CD4-positive, alpha-beta memory T cell (primary cell): ENCODE measurements around the gene NT5C3B. TPM values are rescaled to one million over a fixed set of nuclear protein-coding genes. Genes with fewer than 3 reads are reported as not detected.
A peak's percentile ranks its signal among the peaks of the same experiment; 100 is the strongest.

ENCODE experiments used
- CTCF ChIA-PET: fragments of 350-600 bp; sonication (Branson Sonifier 250); formaldehyde crosslinking; loops from one replicate; lab custom pipeline; 2021; ENCODE audit warnings: inconsistent platforms; ENCODE audit not compliant: partially characterized antibody; lab: Charles Lee
- POLR2A ChIA-PET: fragments of 350-600 bp; sonication (Branson Sonifier 250); formaldehyde crosslinking; loops from one replicate; lab custom pipeline; 2021; ENCODE audit not compliant: partially characterized antibody; lab: Charles Lee
- DNase-seq, 5 donors: peaks; one replicate each; pipeline versions ENCODE4 v3.0.0 to v3.0.0-alpha.2; 2020 to 2022; ENCODE audit warnings: mixed read lengths in 1 of 5
- H3K27ac ChIP-seq: one replicate; pipeline ENCODE4 v1.7.0; 2013; ENCODE audit warnings: low read depth, low read length
- H3K27me3 ChIP-seq: 2 replicates; pipeline ENCODE4 v1.7.0; 2013; ENCODE audit warnings: mild to moderate bottlenecking, low read length, moderate library complexity; ENCODE audit not compliant: insufficient read depth
- H3K36me3 ChIP-seq: 2 replicates; pipeline ENCODE4 v1.7.0; 2013; ENCODE audit warnings: mild to moderate bottlenecking, low read length, moderate library complexity; ENCODE audit not compliant: insufficient read depth
- H3K4me1 ChIP-seq: 2 replicates; pipeline ENCODE4 v1.7.0; 2013; ENCODE audit warnings: mild to moderate bottlenecking, low read length, moderate library complexity; ENCODE audit not compliant: insufficient read depth
- H3K4me3 ChIP-seq, 2 donors: one replicate each; pipeline ENCODE4 v1.7.0; 2013; ENCODE audit warnings: low read length in 2 of 2, mild to moderate bottlenecking in 1 of 2
- H3K9me3 ChIP-seq, 2 donors: one replicate each; pipeline ENCODE4 v1.7.0; 2013; ENCODE audit warnings: low read length in 2 of 2, control low read depth in 1 of 2; ENCODE audit not compliant: control insufficient read depth in 1 of 2
- H3K27ac Mint-ChIP-seq, 7 donors: one replicate each; pipeline ENCODE4 v1.8.0; 2020 to 2021; ENCODE audit warnings: mixed read lengths in 7 of 7, mild to moderate bottlenecking in 6 of 7, inconsistent platforms in 3 of 7, moderate library complexity in 3 of 7
- H3K27me3 Mint-ChIP-seq, 2 donors: one replicate each; pipeline ENCODE4 v1.8.0; 2020 to 2021; ENCODE audit warnings: mixed read lengths in 2 of 2
- H3K36me3 Mint-ChIP-seq, 2 donors: one replicate each; pipeline ENCODE4 v1.8.0; 2020 to 2021; ENCODE audit warnings: mixed read lengths in 2 of 2, inconsistent platforms in 1 of 2, mild to moderate bottlenecking in 1 of 2
- H3K4me1 Mint-ChIP-seq, 4 donors: one replicate each; pipeline ENCODE4 v1.8.0; 2020 to 2021; ENCODE audit warnings: mixed read lengths in 4 of 4, mild to moderate bottlenecking in 1 of 4
- H3K4me3 Mint-ChIP-seq, 8 donors: one replicate each; pipeline ENCODE4 v1.8.0; 2020 to 2021; ENCODE audit warnings: mixed read lengths in 8 of 8, mild to moderate bottlenecking in 7 of 8, moderate library complexity in 6 of 8, inconsistent platforms in 3 of 8
- H3K9me3 Mint-ChIP-seq, 8 donors: one replicate each; pipeline ENCODE4 v1.8.0; 2020 to 2021; ENCODE audit warnings: mixed read lengths in 8 of 8, mild to moderate bottlenecking in 5 of 8, inconsistent platforms in 3 of 8, moderate library complexity in 1 of 8
- intact Hi-C: fragments of 100-400 bp; cut with micrococcal nuclease; formaldehyde crosslinking; loops from one replicate; pipeline ENCODE4 v1.15.1; 2023
- polyA plus RNA-seq, 2 donors: library from polyadenylated mRNA; unstranded; fragments of 300-500 nt; fragmentation: Illumina TruSeq; gene quantifications; one replicate each; pipeline ENCODE4 v1.2.3, GENCODE V29; 2021
- total RNA-seq, 2 experiments: library from RNA; stranded (reverse); gene quantifications; one replicate each; pipeline ENCODE4 v1.2.3, GENCODE V29; 2021

NT5C3B gene
- total and polyA plus RNA-seq, 4 experiments from 2014 or later, result 20.9 to 42.1 (median 31.9) TPM

- intact Hi-C loops, result loop anchor here (1.0 to 5.0 kb wide), 2 partner anchors 10 to 121 kb away; partner anchors contain the start of gene ODAD4
- peaks cover 15 to 28% (median 20%) of the 10 kb centered on the region in 4 donors for H3K4me1 Mint-ChIP-seq
These were observed 25.1 kb downstream of the NT5C3B start for GRCh38 chr17:41810659-41811548.

GRCh38 chr17:41806685-41807445 lies 29.2 kb downstream of the NT5C3B start:
- H3K4me1 Mint-ChIP-seq, result peaks cover 8 to 21% (median 14%) of the 10 kb centered on the region in 4 donors
- no peak overlapping the region for H3K4me3 Mint-ChIP-seq
- Histone ChIP-seq H3K9me3 (no peaks in the 10 kb centered on the region), H3K27ac (no peak overlapping the region), H3K27me3 (no peaks in the 10 kb centered on the region), H3K36me3 (no peaks in the 10 kb centered on the region), H3K4me1 (peaks cover 11% of the 10 kb centered on the region), H3K4me3 (no peak overlapping the region)
- no peaks in the 10 kb centered on the region for H3K27me3 Mint-ChIP-seq
- H3K27ac Mint-ChIP-seq, result peak overlapping the region in 1 of 7 donors; percentile 31
- intact Hi-C loops, result no loop called here
- DNase-seq, result no peak
- ChIA-PET POLR2A (no interaction called here), CTCF (interaction anchor here (1.0 kb wide), 1 partner anchor 16 kb away, joined by 3 read pairs; no protein-coding TSS in a partner anchor)
- H3K9me3 Mint-ChIP-seq, result no peaks in the 10 kb centered on the region
- peaks cover 0 to 1% of the 10 kb centered on the region in 2 donors for H3K36me3 Mint-ChIP-seq

More at GRCh38 chr17:41810659-41811548, 25.1 kb downstream of the NT5C3B start:
- peaks cover 20% of the 10 kb centered on the region for H3K4me1 ChIP-seq
- POLR2A ChIA-PET, result interaction anchor here (0.9 to 3.8 kb wide), 12 partner anchors 9 to 206 kb away, joined by 3 to 25 read pairs (median 5); partner anchors contain the start of genes DNAJC7, EIF1, HAP1 and JUP
- H3K36me3 ChIP-seq, result no peaks in the 10 kb centered on the region
- no peak for DNase-seq
- no peaks in the 10 kb centered on the region for H3K27me3 ChIP-seq
- Mint-ChIP-seq H3K27ac (peak overlapping the region in 2 of 7 donors; percentile 65 to 68), H3K4me3 (peak overlapping the region; percentile 55 to 88 (median 74)), H3K36me3 (peaks cover 0 to 5% of the 10 kb centered on the region in 2 donors), H3K27me3 (no peaks in the 10 kb centered on the region), H3K9me3 (no peaks in the 10 kb centered on the region)
- H3K27ac ChIP-seq, result peak overlapping the region; percentile 45
- no peaks in the 10 kb centered on the region for H3K9me3 ChIP-seq
- CTCF ChIA-PET, result interaction anchor here (1.0 to 3.9 kb wide), 13 partner anchors 10 to 155 kb away, joined by 3 to 35 read pairs (median 5); partner anchors contain the start of genes ACLY and JUP
- peak overlapping the region in 1 of 2 donors; percentile 62 for H3K4me3 ChIP-seq

GRCh38 chr17:41803049-41804020 lies 32.7 kb downstream of the NT5C3B start:
- Histone ChIP-seq H3K9me3 (no peaks in the 10 kb centered on the region), H3K4me3 (no peak overlapping the region), H3K4me1 (no peaks in the 10 kb centered on the region), H3K27ac (no peak overlapping the region), H3K27me3 (no peaks in the 10 kb centered on the region), H3K36me3 (no peaks in the 10 kb centered on the region)
- POLR2A ChIA-PET, result no interaction called here
- peak overlapping the region in 1 of 7 donors; percentile 37 for H3K27ac Mint-ChIP-seq
- intact Hi-C loops, result no loop called here
- no peak overlapping the region for H3K4me3 Mint-ChIP-seq
- H3K9me3 Mint-ChIP-seq, result no peaks in the 10 kb centered on the region
- peaks cover 0 to 3% of the 10 kb centered on the region in 2 donors for H3K27me3 Mint-ChIP-seq
- CTCF ChIA-PET, result interaction anchor here (1.4 to 4.9 kb wide), 3 partner anchors 8 to 115 kb away, joined by 4 to 47 read pairs (median 35); partner anchors contain the start of genes ACLY, FKBP10, HAP1 and P3H4
- H3K36me3 Mint-ChIP-seq, result no peaks in the 10 kb centered on the region
- no peak for DNase-seq
- peaks cover 1 to 11% (median 5%) of the 10 kb centered on the region in 4 donors for H3K4me1 Mint-ChIP-seq

- no peak overlapping the region for H3K27ac ChIP-seq
- intact Hi-C loops, result loop anchor here (1.0 kb wide), 2 partner anchors 10 to 63 kb away; partner anchors contain the start of gene P3H4
These were observed 34.4 kb downstream of the NT5C3B start for GRCh38 chr17:41801374-41802271.

GRCh38 chr17:41800601-41801373 lies 35.2 kb downstream of the NT5C3B start:
- H3K36me3 ChIP-seq, result no peaks in the 10 kb centered on the region
- peak overlapping the region in 1 of 8 donors; percentile 5 for H3K4me3 Mint-ChIP-seq
- no peak overlapping the region for H3K4me3 ChIP-seq
- no peaks in the 10 kb centered on the region for H3K4me1 ChIP-seq
- DNase-seq, result peak in 1 of 5 donors; percentile 39
- H3K27ac Mint-ChIP-seq, result peak overlapping the region in 1 of 7 donors; percentile 68
- H3K27ac ChIP-seq, result no peak overlapping the region
- H3K4me1 Mint-ChIP-seq, result peaks cover 1 to 11% (median 4%) of the 10 kb centered on the region in 4 donors
- intact Hi-C loops, result loop anchor here (1.0 kb wide), 2 partner anchors 11 to 62 kb away; partner anchors contain the start of gene P3H4
- no peaks in the 10 kb centered on the region for H3K27me3 ChIP-seq
- ChIA-PET POLR2A (interaction anchor here (0.6 to 2.5 kb wide), 5 partner anchors 11 to 64 kb away, joined by 3 to 8 read pairs (median 3); partner anchors contain the start of genes KLHL11 and P3H4), CTCF (interaction anchor here (0.6 to 4.9 kb wide), 15 partner anchors 10 to 87 kb away, joined by 3 to 47 read pairs (median 4); partner anchors contain the start of genes FKBP10, HAP1, JUP and P3H4)
- H3K9me3 ChIP-seq, result no peaks in the 10 kb centered on the region
- peaks cover 0 to 3% of the 10 kb centered on the region in 2 donors for H3K27me3 Mint-ChIP-seq
- no peaks in the 10 kb centered on the region for H3K36me3 Mint-ChIP-seq
- no peaks in the 10 kb centered on the region for H3K9me3 Mint-ChIP-seq

More at GRCh38 chr17:41801374-41802271, 34.4 kb downstream of the NT5C3B start:
- H3K36me3 ChIP-seq, result no peaks in the 10 kb centered on the region
- no peaks in the 10 kb centered on the region for H3K9me3 ChIP-seq
- Mint-ChIP-seq H3K4me3 (no peak overlapping the region), H3K27ac (peak overlapping the region in 1 of 7 donors; percentile 57), H3K4me1 (peaks cover 1 to 11% (median 5%) of the 10 kb centered on the region in 4 donors), H3K36me3 (no peaks in the 10 kb centered on the region), H3K9me3 (no peaks in the 10 kb centered on the region), H3K27me3 (peaks cover 0 to 3% of the 10 kb centered on the region in 2 donors)
- DNase-seq, result peak; percentile 50 to 67 (median 62)
- CTCF ChIA-PET, result interaction anchor here (0.6 to 4.9 kb wide), 18 partner anchors 9 to 743 kb away, joined by 3 to 47 read pairs (median 4); partner anchors contain the start of genes ACLY, FKBP10, HAP1 and JUP
- no peaks in the 10 kb centered on the region for H3K27me3 ChIP-seq
- H3K4me1 ChIP-seq, result no peaks in the 10 kb centered on the region
- H3K4me3 ChIP-seq, result no peak overlapping the region
- POLR2A ChIA-PET, result interaction anchor here (1.3 to 2.5 kb wide), 4 partner anchors 10 to 112 kb away, joined by 3 to 8 read pairs (median 5); partner anchors contain the start of genes EIF1, KLHL11 and P3H4
